ENCODE measurements around the gene CNN3. TPM values are rescaled to one million over a fixed set of nuclear protein-coding genes. Genes with fewer than 3 reads are reported as not detected.

Gene CNN3
- total and polyA plus RNA-seq, 12 donors: 28.0 to 108 (median 62.5) TPM

DNA sequence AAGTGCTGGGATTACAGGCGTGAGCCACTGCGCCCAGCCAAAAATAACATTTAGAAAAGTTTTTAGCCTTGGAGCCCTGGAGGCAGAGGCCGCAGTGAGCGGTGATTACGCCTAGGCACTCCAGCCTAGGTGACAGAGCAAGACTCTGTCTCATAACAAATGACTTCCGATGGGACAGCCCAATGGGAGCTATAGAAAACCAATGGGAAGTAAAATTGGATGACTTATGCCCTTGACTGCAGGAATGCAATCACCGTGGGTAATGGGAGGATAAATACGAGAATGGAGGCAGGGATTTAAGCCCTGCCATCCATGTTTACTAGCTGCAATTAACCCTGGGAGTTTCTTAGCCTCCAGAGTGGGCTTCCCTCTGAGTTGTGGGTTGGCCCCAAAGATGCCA lies 37.0 kb upstream of the CNN3 start:
- intact Hi-C loops (cut with DNase I): loop anchor here in 2 of 10 donors (2.0 to 5.0 kb wide), 3 partner anchors 37 to 58 kb away; partner anchors contain the start of gene CNN3 (in 2 of the 2)
- no peak for TF ChIP-seq CTCF (IDR thresholded peaks at IDR 0.05)
- Histone ChIP-seq H3K27me3 (no peaks in the 10 kb centered on the region), H3K9me3 (no peaks in the 10 kb centered on the region), H3K36me3 (no peaks in the 10 kb centered on the region), H3K27ac (no peak overlapping the region), H3K4me3 (no peak overlapping the region), H3K4me1 (peaks cover 2 to 25% (median 13%) of the 10 kb centered on the region in 9 donors)
- 82 to 83% methylated on average over 8 of the region's 8 CpGs for WGBS, 2 donors
- ATAC-seq: no peak
- DNase-seq: no peak

DNA sequence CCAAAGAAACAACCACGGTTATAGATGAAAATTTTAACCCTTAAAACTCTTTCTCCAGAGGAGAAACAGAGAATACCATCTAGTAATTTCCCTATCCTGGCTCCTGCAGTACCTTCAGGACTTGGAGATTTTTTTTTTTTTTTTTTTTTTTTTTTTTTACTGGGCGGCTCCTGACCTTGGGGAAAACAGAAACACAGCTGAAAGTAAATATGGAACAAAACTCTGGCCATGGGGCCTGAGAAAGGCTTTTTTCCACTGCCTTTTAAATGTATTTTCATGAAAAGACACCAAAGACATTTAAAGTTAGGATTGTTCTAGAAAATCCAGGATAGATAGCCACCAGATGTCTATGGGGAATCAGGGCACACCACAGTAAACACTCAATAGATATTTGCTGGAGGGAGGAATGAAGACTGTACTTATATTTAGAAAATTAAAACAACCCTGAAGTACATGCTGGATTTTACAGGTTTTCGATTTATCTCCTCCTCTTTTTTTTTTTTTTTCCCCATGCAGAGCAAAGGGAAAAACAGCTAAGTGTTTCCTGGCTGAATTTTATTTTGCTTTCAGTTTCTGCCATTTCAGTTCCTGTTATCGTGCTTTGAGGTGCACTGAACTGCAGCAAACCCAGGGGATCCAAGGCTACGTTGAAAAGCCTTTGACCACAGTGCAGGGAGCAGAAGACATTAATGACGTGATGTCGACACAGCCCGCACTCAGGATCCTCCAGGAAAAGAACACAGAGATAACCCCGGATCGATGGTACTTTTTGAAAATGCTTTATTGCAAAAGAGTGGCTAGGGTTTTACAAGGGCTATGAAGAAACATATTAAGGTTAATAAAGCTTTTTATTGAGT lies 35.7 kb upstream of the CNN3 start:
- Histone ChIP-seq H3K4me1 (peaks cover 2 to 25% (median 13%) of the 10 kb centered on the region in 9 donors), H3K4me3 (peak overlapping the region; percentile 7 to 55 (median 47)), H3K27me3 (no peaks in the 10 kb centered on the region), H3K27ac (peak overlapping the region; percentile 46 to 88 (median 73)), H3K36me3 (no peaks in the 10 kb centered on the region), H3K9me3 (no peaks in the 10 kb centered on the region)
- ATAC-seq: peak; percentile 56 to 78 (median 73)
- intact Hi-C loops (cut with DNase I): loop anchor here in 2 of 10 donors (2.0 to 5.0 kb wide), 3 partner anchors 35 to 60 kb away; partner anchors contain the start of gene CNN3 (in 2 of the 2)
- WGBS, 2 donors: 14 to 15% methylated on average over 10 of the region's 10 CpGs
- peak in 1 of 2 donors; percentile 29 for DNase-seq
- no peak for TF ChIP-seq CTCF (IDR thresholded peaks at IDR 0.05)

- no peaks in the 10 kb centered on the region for H3K27me3 ChIP-seq
- peak overlapping the region in 6 of 10 donors; percentile 7 to 55 (median 50) for H3K4me3 ChIP-seq
- no peak for TF ChIP-seq CTCF (IDR thresholded peaks at IDR 0.05)
- intact Hi-C loops (cut with DNase I): loop anchor here in 2 of 10 donors (2.0 to 5.0 kb wide), 3 partner anchors 35 to 60 kb away; partner anchors contain the start of gene CNN3 (in 2 of the 2)
- H3K27ac ChIP-seq: peak overlapping the region in 8 of 10 donors; percentile 67 to 88 (median 73)
- DNase-seq: no peak
- H3K36me3 ChIP-seq: no peaks in the 10 kb centered on the region
- ATAC-seq: no peak
- H3K9me3 ChIP-seq: no peaks in the 10 kb centered on the region
- 77 to 89% methylated on average over 3 of the region's 3 CpGs for WGBS, 2 donors
- peaks cover 2 to 26% (median 13%) of the 10 kb centered on the region in 9 donors for H3K4me1 ChIP-seq
Observed at GRCh38 chr1:94961988-94962387, 35.1 kb upstream of the CNN3 start.

GRCh38 chr1:94961582-94961981 lies 34.7 kb upstream of the CNN3 start:
- no peak for TF ChIP-seq CTCF (IDR thresholded peaks at IDR 0.05)
- Histone ChIP-seq H3K9me3 (no peaks in the 10 kb centered on the region), H3K4me3 (no peak overlapping the region), H3K27me3 (no peaks in the 10 kb centered on the region), H3K36me3 (no peaks in the 10 kb centered on the region), H3K27ac (peak overlapping the region in 3 of 10 donors; percentile 67 to 86 (median 72)), H3K4me1 (peaks cover 2 to 30% (median 16%) of the 10 kb centered on the region in 9 donors)
- no peak for DNase-seq
- WGBS, 2 donors: 95 to 98% methylated on average over 7 of the region's 7 CpGs
- no peak for ATAC-seq
- intact Hi-C loops (cut with DNase I): loop anchor here in 1 of 10 donors (5.0 kb wide), 2 partner anchors 34 to 61 kb away; partner anchors contain the start of gene CNN3
